GM12891 (cell line): ENCODE results near the gene NAA60.

Experiments
- PAX5 ChIP-seq: IDR thresholded peaks from 2 replicates; pipeline ENCODE4 v1.6.1; 2011; ENCODE audit warnings: low read length, moderate library complexity, mild to moderate bottlenecking; ENCODE audit not compliant: insufficient read depth, severe bottlenecking
- POLR2A ChIP-seq: IDR thresholded peaks from 2 replicates; pipeline ENCODE4 v1.6.1; 2011; ENCODE audit warnings: low read depth, low read length, control low read depth
- POLR2AphosphoS5 ChIP-seq: IDR thresholded peaks from 2 replicates; pipeline ENCODE4 v1.6.1; 2011; ENCODE audit warnings: low read depth, low read length, control low read depth

DNA sequence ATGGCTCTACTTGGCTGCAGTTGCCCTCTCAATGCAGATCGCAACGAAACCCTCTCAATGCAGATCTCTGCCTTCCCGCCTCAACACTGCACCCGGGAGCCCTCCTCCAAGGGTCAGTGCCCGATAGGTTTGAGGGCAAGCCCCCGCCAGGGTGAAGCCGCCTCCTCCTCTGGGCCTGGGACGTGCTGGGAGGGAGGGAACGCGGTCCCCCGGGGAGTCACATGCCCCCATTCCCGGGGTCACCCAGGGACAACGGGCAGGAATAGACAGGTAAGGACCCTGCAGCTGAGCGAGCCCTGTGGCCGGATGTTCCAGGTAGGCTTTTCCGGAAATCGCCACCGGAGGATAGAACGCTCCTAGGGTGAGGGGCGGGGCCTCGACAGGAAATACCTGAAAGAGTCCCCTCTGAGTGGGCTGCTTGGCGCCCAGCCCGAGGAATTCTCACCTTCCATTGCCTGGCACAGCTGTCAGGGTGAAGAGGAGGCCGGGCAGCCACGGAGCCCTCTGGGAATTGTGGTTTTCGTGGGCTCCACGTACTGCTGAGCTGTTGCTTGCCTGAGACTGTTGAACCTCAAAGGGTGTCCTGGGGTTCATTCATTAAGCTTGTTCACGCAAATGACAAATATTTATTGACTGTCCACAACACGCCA, 29.6 kb upstream of the NAA60 start:
- TF ChIP-seq POLR2A (no peak), POLR2AphosphoS5 (no peak), PAX5 (no peak)
